Mesenchymal stem cell (in vitro differentiated cells and primary cell): ENCODE results near the gene LYAR.

Experiments used
- DNase-seq: peaks from one replicate; pipeline ENCODE4 v3.0.0-alpha.2; 2013
- H2AFZ ChIP-seq: one replicate; pipeline ENCODE4 v1.6.1; 2013; ENCODE audit warnings: low read depth, mild to moderate bottlenecking, control low read depth, inconsistent platforms, low read length, moderate library complexity
- H2AK5ac ChIP-seq: 2 replicates; pipeline ENCODE4 v1.6.1; 2013; ENCODE audit warnings: low read length, moderate library complexity, mild to moderate bottlenecking, inconsistent platforms; ENCODE audit not compliant: severe bottlenecking
- H2BK120ac ChIP-seq: one replicate; pipeline ENCODE4 v1.6.1; 2013; ENCODE audit warnings: low read depth, mild to moderate bottlenecking, inconsistent platforms, low read length, moderate library complexity
- H2BK12ac ChIP-seq, 2 experiments: one replicate each; pipeline ENCODE4 v1.6.1; 2013; ENCODE audit warnings: inconsistent platforms in 2 of 2, low read length in 2 of 2, mild to moderate bottlenecking in 2 of 2, moderate library complexity in 2 of 2, control low read depth in 1 of 2
- H2BK15ac ChIP-seq: one replicate; pipeline ENCODE4 v1.6.1; 2013; ENCODE audit warnings: mild to moderate bottlenecking, low read depth, inconsistent platforms; ENCODE audit not compliant: poor library complexity, severe bottlenecking
- H2BK5ac ChIP-seq: 2 replicates; pipeline ENCODE4 v1.6.1; 2013; ENCODE audit warnings: low read depth, mild to moderate bottlenecking, low read length, control low read depth, inconsistent platforms; ENCODE audit not compliant: poor library complexity, severe bottlenecking
- H3K14ac ChIP-seq, 2 experiments: one replicate each; pipeline ENCODE4 v1.6.1; 2013; ENCODE audit warnings: inconsistent platforms in 2 of 2, low read length in 2 of 2, control low read depth in 1 of 2, mild to moderate bottlenecking in 1 of 2, moderate library complexity in 1 of 2
- H3K18ac ChIP-seq, 2 experiments: one replicate each; pipeline ENCODE4 v1.6.1; 2013; ENCODE audit warnings: inconsistent platforms in 2 of 2, low read length in 2 of 2, control low read depth in 1 of 2, low read depth in 1 of 2, mild to moderate bottlenecking in 1 of 2
- H3K23ac ChIP-seq, 2 experiments: one replicate each; pipeline ENCODE4 v1.6.1; 2013; ENCODE audit warnings: inconsistent platforms in 2 of 2, low read length in 2 of 2, mild to moderate bottlenecking in 2 of 2, moderate library complexity in 2 of 2, control low read depth in 1 of 2
- H3K27ac ChIP-seq: 2 replicates; pipeline ENCODE4 v1.5.1; 2013; ENCODE audit warnings: mild to moderate bottlenecking, moderate library complexity, low read length, control low read depth, inconsistent platforms; ENCODE audit not compliant: poor library complexity, severe bottlenecking
- H3K27me3 ChIP-seq, 2 experiments: 2 replicates each; pipeline versions ENCODE4 v1.6.1 to v1.7.0; 2013; ENCODE audit warnings: low read length in 2 of 2, mild to moderate bottlenecking in 2 of 2, moderate library complexity in 2 of 2, control low read depth in 1 of 2, inconsistent platforms in 1 of 2; ENCODE audit not compliant: control insufficient read depth in 1 of 2, insufficient read depth in 1 of 2
- H3K36me3 ChIP-seq, 2 experiments: 2 replicates each; pipeline versions ENCODE4 v1.6.1 to v1.7.0; 2013; ENCODE audit warnings: low read length in 2 of 2, control low read depth in 1 of 2, inconsistent platforms in 1 of 2, low read depth in 1 of 2, mild to moderate bottlenecking in 1 of 2; ENCODE audit not compliant: insufficient read depth in 2 of 2, control insufficient read depth in 1 of 2
- H3K4ac ChIP-seq, 2 experiments: one replicate each; pipeline ENCODE4 v1.6.1; 2013; ENCODE audit warnings: inconsistent platforms in 2 of 2, low read length in 2 of 2, mild to moderate bottlenecking in 2 of 2, moderate library complexity in 2 of 2, control low read depth in 1 of 2, low read depth in 1 of 2
- H3K4me1 ChIP-seq: 2 replicates; pipeline ENCODE4 v1.6.1; 2013; ENCODE audit warnings: low read depth, low read length, control low read depth; ENCODE audit not compliant: control insufficient read depth, insufficient read depth
- H3K4me2 ChIP-seq: 2 replicates; pipeline ENCODE4 v1.6.1; 2013; ENCODE audit warnings: low read length, mild to moderate bottlenecking, inconsistent platforms; ENCODE audit not compliant: poor library complexity, severe bottlenecking
- H3K4me3 ChIP-seq, 2 experiments: 2 replicates each; pipeline versions ENCODE4 v1.5.1 to v1.7.0; 2013; ENCODE audit warnings: low read length in 2 of 2, mild to moderate bottlenecking in 2 of 2, control low read depth in 1 of 2, low read depth in 1 of 2; ENCODE audit not compliant: insufficient read depth in 1 of 2
- H3K79me1 ChIP-seq: replicated peaks from 2 replicates; pipeline ENCODE4 v1.6.1; 2013; ENCODE audit warnings: mild to moderate bottlenecking, control low read depth, low read length, inconsistent platforms; ENCODE audit not compliant: poor library complexity, severe bottlenecking
- H3K9ac ChIP-seq: 2 replicates; pipeline ENCODE4 v1.7.0; 2013; ENCODE audit warnings: mild to moderate bottlenecking, low read length, moderate library complexity
- H3K9me3 ChIP-seq: 2 replicates; pipeline ENCODE4 v1.7.0; 2013; ENCODE audit warnings: mild to moderate bottlenecking, low read length; ENCODE audit not compliant: control insufficient read depth
- H4K8ac ChIP-seq: one replicate; pipeline ENCODE4 v1.6.1; 2013; ENCODE audit warnings: inconsistent platforms, mild to moderate bottlenecking, low read length, moderate library complexity
- H4K91ac ChIP-seq: one replicate; pipeline ENCODE4 v1.6.1; 2013; ENCODE audit warnings: mild to moderate bottlenecking, low read length, inconsistent platforms
- WGBS: methylation state at CpG from one replicate; pipeline ENCODE4 v1.1.7; 2013; ENCODE audit warnings: mixed read lengths; 5-methylcytosine and 5-hydroxymethylcytosine counted together

LYAR gene

GRCh38 chr4:4284827-4285618 lies 4.9 kb downstream of the LYAR start:
- no peak overlapping the region for H2BK5ac ChIP-seq
- H3K4me3 ChIP-seq, result no peak overlapping the region
- H3K36me3 ChIP-seq, result peaks cover 21 to 62% of the 10 kb centered on the region in 2 experiments
- H4K8ac ChIP-seq, result no peak overlapping the region
- no peak overlapping the region for H3K23ac ChIP-seq
- H3K4ac ChIP-seq, result no peak overlapping the region
- H3K27me3 ChIP-seq, result no peaks in the 10 kb centered on the region
- H2BK12ac ChIP-seq, result no peak overlapping the region
- no peak overlapping the region for H2BK15ac ChIP-seq
- WGBS, result 82% methylated on average over 11 of the region's 11 CpGs
- no peak overlapping the region for H3K4me2 ChIP-seq
- peaks cover 39% of the 10 kb centered on the region for H3K79me1 ChIP-seq
- no peak overlapping the region for H3K18ac ChIP-seq
- H2AK5ac ChIP-seq, result no peak overlapping the region
- H2AFZ ChIP-seq, result no peak overlapping the region
- no peak overlapping the region for H3K27ac ChIP-seq
- H3K9me3 ChIP-seq, result no peaks in the 10 kb centered on the region
- H3K9ac ChIP-seq, result no peak overlapping the region
- H2BK120ac ChIP-seq, result no peak overlapping the region
- no peak for DNase-seq
- H3K4me1 ChIP-seq, result peaks cover 10% of the 10 kb centered on the region
- no peak overlapping the region for H3K14ac ChIP-seq
- H4K91ac ChIP-seq, result no peak overlapping the region

DNA sequence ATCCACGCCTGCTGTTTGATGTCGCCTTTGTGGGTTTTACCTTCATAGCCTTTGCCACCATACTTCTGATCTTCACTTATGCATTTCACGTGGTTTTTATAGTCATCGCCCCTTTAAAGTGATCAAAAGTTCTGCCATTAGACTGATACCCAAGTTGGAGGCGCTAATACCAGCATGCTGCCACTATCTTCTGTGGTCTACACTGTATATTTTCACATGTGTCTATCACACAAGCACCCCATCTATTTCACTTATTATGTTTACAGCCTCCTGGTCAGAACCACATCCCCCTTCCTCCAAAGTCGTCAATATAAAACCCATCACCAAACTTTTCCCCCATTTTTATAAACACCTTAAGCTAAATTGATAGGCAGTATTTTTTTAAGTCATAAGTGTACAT lies 8.2 kb downstream of the LYAR start:
- H3K4me1 ChIP-seq, result peaks cover 3% of the 10 kb centered on the region
- H2BK12ac ChIP-seq, result no peak overlapping the region
- no peak overlapping the region for H3K27ac ChIP-seq
- no peak overlapping the region for H2BK120ac ChIP-seq
- no peak overlapping the region for H3K4me3 ChIP-seq
- no peaks in the 10 kb centered on the region for H3K27me3 ChIP-seq
- no peak overlapping the region for H2AK5ac ChIP-seq
- H3K9me3 ChIP-seq, result no peaks in the 10 kb centered on the region
- H2BK15ac ChIP-seq, result no peak overlapping the region
- no peak overlapping the region for H4K8ac ChIP-seq
- H3K79me1 ChIP-seq, result peaks cover 25% of the 10 kb centered on the region
- H3K9ac ChIP-seq, result no peak overlapping the region
- H3K18ac ChIP-seq, result no peak overlapping the region
- H2AFZ ChIP-seq, result no peak overlapping the region
- peaks cover 33 to 90% of the 10 kb centered on the region in 2 experiments for H3K36me3 ChIP-seq
- H3K4ac ChIP-seq, result no peak overlapping the region
- no peak overlapping the region for H4K91ac ChIP-seq
- DNase-seq, result no peak
- no peak overlapping the region for H3K23ac ChIP-seq
- WGBS, result 86% methylated on average over 5 of the region's 6 CpGs
- H2BK5ac ChIP-seq, result no peak overlapping the region
- no peak overlapping the region for H3K14ac ChIP-seq
- H3K4me2 ChIP-seq, result no peak overlapping the region

DNA sequence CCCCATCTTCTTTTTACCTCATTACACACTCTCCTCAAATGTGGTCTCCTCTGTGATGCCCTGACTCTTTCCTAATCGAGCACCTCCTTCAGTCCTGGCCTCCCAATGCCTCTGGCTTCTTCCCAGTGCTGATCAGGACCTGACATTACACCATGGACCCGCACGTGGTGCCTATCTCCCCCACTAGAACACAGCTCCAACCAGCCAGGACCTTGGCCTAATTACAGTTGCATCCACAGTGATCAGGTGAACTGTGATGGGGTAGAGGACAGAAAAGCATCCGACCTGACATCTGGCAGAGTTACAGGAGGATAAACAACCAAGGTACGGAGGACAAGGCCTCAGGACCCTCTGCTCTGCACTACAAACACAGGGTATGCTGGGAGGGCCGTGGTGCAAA lies 12.4 kb downstream of the LYAR start:
- no peak overlapping the region for H3K4me2 ChIP-seq
- H3K36me3 ChIP-seq, result peaks cover 45 to 88% of the 10 kb centered on the region in 2 experiments

GRCh38 chr4:4274226-4274625 lies 15.7 kb downstream of the LYAR start:
- Histone ChIP-seq H3K27ac (no peak overlapping the region), H3K14ac (no peak overlapping the region), H2AFZ (no peak overlapping the region), H3K27me3 (no peaks in the 10 kb centered on the region), H3K18ac (no peak overlapping the region), H3K36me3 (peaks cover 43 to 84% of the 10 kb centered on the region in 2 experiments), H2BK5ac (no peak overlapping the region), H3K79me1 (peaks cover 7% of the 10 kb centered on the region), H2BK12ac (no peak overlapping the region), H3K4me2 (no peak overlapping the region), H2AK5ac (no peak overlapping the region), H2BK120ac (no peak overlapping the region), H2BK15ac (no peak overlapping the region), H3K4me1 (no peaks in the 10 kb centered on the region), H4K91ac (no peak overlapping the region), H4K8ac (no peak overlapping the region), H3K23ac (no peak overlapping the region), H3K9me3 (no peaks in the 10 kb centered on the region), H3K4ac (no peak overlapping the region), H3K9ac (no peak overlapping the region), H3K4me3 (no peak overlapping the region)
- WGBS, result 96% methylated on average over 14 of the region's 14 CpGs
- no peak for DNase-seq

More for the DNA sequence above, 12.4 kb downstream of the LYAR start:
- H2BK12ac ChIP-seq, result no peak overlapping the region
- no peaks in the 10 kb centered on the region for H3K4me1 ChIP-seq
- H4K91ac ChIP-seq, result no peak overlapping the region
- no peak overlapping the region for H2BK5ac ChIP-seq
- no peak overlapping the region for H3K4ac ChIP-seq
- H3K4me3 ChIP-seq, result no peak overlapping the region
- H3K14ac ChIP-seq, result no peak overlapping the region
- H2BK15ac ChIP-seq, result no peak overlapping the region
- no peak overlapping the region for H3K23ac ChIP-seq
- no peak overlapping the region for H4K8ac ChIP-seq
- H2AFZ ChIP-seq, result no peak overlapping the region
- no peaks in the 10 kb centered on the region for H3K27me3 ChIP-seq
- H3K9me3 ChIP-seq, result no peaks in the 10 kb centered on the region
- no peak overlapping the region for H3K9ac ChIP-seq
- DNase-seq, result no peak
- H3K18ac ChIP-seq, result no peak overlapping the region
- peaks cover 13% of the 10 kb centered on the region for H3K79me1 ChIP-seq
- 64% methylated on average over 3 of the region's 6 CpGs for WGBS
- H3K27ac ChIP-seq, result no peak overlapping the region
- no peak overlapping the region for H2BK120ac ChIP-seq
- H2AK5ac ChIP-seq, result no peak overlapping the region
